HCT116 (cell line): ENCODE results near the gene TMEM40. TPM values are rescaled to one million over a fixed set of nuclear protein-coding genes. Genes with fewer than 3 reads are reported as not detected.

Source experiments
- ATAC-seq: fragments of 200-7000 bp; cut with Tn5 transposase; 2 replicates; pipeline ENCODE4 v1.9.1; 2020; ENCODE audit warnings: mild to moderate bottlenecking, moderate library complexity
- BruUV-seq: library from RNA; stranded (reverse); fragments of 400-500 nt; replicated peaks from 2 replicates; lab custom pipeline; 2021; lab: Mats Ljungman, UMichigan
- CTCF ChIA-PET: fragments of 300-600 bp; sonication (Branson Sonifier 250); formaldehyde crosslinking; loops from one replicate; lab custom pipeline; 2021; ENCODE audit warnings: antibody characterized with exemption; lab: Charles Lee
- POLR2A ChIA-PET: fragments of 300-600, 350-600 bp; sonication (Branson Sonifier 250); formaldehyde crosslinking; loops from one replicate; lab custom pipeline; 2021; ENCODE audit warnings: antibody characterized with exemption; lab: Charles Lee
- RAD21 ChIA-PET, 2 experiments: fragments of 300-600 bp; sonication (Branson Sonifier 250); formaldehyde crosslinking; loops; one replicate each; lab custom pipeline; 2023; ENCODE audit warnings: low total read pairs in 2 of 2; ENCODE audit not compliant: uncharacterized antibody in 2 of 2, unreplicated experiment in 2 of 2, low non-redundant PET in 1 of 2; lab: Charles Lee
- DNase-seq: peaks from one replicate; pipeline ENCODE4 v3.0.0-alpha.2; 2010; ENCODE audit warnings: low read depth, low spot score
- H2AFZ ChIP-seq: fragments of 200-600 bp; shearing (Covaris generic), sonication (generic); 2 replicates; pipeline ENCODE4 v1.6.1; 2017; ENCODE audit warnings: low read depth, mixed run types, mixed read lengths, antibody characterized with exemption, low read length; ENCODE audit not compliant: poor library complexity, severe bottlenecking
- H3K27ac ChIP-seq: 2 replicates; pipeline ENCODE4 v1.5.1; 2012; ENCODE audit warnings: low read depth, low read length
- H3K27me3 ChIP-seq: fragments of 200-600 bp; sonication (generic); 2 replicates; pipeline ENCODE4 v1.6.1; 2016; ENCODE audit warnings: mixed run types, low read length, mixed read lengths; ENCODE audit not compliant: insufficient read depth
- H3K36me3 ChIP-seq, 2 experiments: fragments of 200-500 bp in 1 of 2; fragments of 200-600 bp in 1 of 2; sonication (Bioruptor generic) in 1 of 2; sonication (generic) in 1 of 2; 2 replicates each; pipeline versions ENCODE4 v1.5.1 to v1.6.1; 2014 to 2016; ENCODE audit warnings: low read length in 2 of 2, inconsistent platforms in 1 of 2, mixed read lengths in 1 of 2, mixed run types in 1 of 2; ENCODE audit not compliant: insufficient read depth in 2 of 2, control insufficient read depth in 1 of 2
- H3K4me1 ChIP-seq, 2 experiments: fragments of 200-600 bp in 1 of 2; sonication (generic) in 1 of 2; 2 replicates each; pipeline versions ENCODE4 v1.5.1 to v1.6.1; 2012 to 2017; ENCODE audit warnings: low read length in 2 of 2, inconsistent platforms in 1 of 2, mild to moderate bottlenecking in 1 of 2, mixed read lengths in 1 of 2, mixed run types in 1 of 2, moderate library complexity in 1 of 2; ENCODE audit not compliant: insufficient read depth in 2 of 2, control insufficient read depth in 1 of 2
- H3K4me2 ChIP-seq: fragments of 200-600 bp; sonication (generic); 2 replicates; pipeline ENCODE4 v1.6.1; 2017; ENCODE audit warnings: mixed run types, low read length, mixed read lengths
- H3K4me3 ChIP-seq, 2 experiments: fragments of 200-600 bp in 1 of 2; sonication (generic) in 1 of 2; replicated peaks in 1 of 2; 2 replicates each; pipeline ENCODE4 v1.5.1; 2011 to 2016; ENCODE audit warnings: low read length in 2 of 2, control low read depth in 1 of 2, low read depth in 1 of 2, mild to moderate bottlenecking in 1 of 2, mixed read lengths in 1 of 2, mixed run types in 1 of 2
- H3K79me2 ChIP-seq: fragments of 200-600 bp; sonication (generic); 2 replicates; pipeline ENCODE4 v1.6.1; 2017; ENCODE audit warnings: mild to moderate bottlenecking, mixed run types, low read length, moderate library complexity, mixed read lengths; ENCODE audit not compliant: insufficient read depth
- H3K9ac ChIP-seq: fragments of 200-600 bp; sonication (generic); 2 replicates; pipeline ENCODE4 v1.6.1; 2016; ENCODE audit warnings: low read length, mixed read lengths
- H3K9me2 ChIP-seq: fragments of 200-600 bp; sonication (generic), shearing (Covaris generic); 2 replicates; pipeline ENCODE4 v1.6.1; 2017; ENCODE audit warnings: mixed run types, mild to moderate bottlenecking, moderate library complexity; ENCODE audit not compliant: insufficient read depth
- H3K9me3 ChIP-seq, 2 experiments: fragments of 200-500 bp in 1 of 2; fragments of 200-600 bp in 1 of 2; sonication (Bioruptor generic) in 1 of 2; sonication (generic) in 1 of 2; 2 replicates each; pipeline ENCODE4 v1.6.1; 2014 to 2017; ENCODE audit warnings: low read length in 2 of 2, mixed read lengths in 2 of 2, inconsistent platforms in 1 of 2, low read depth in 1 of 2, mild to moderate bottlenecking in 1 of 2, mixed run types in 1 of 2, moderate library complexity in 1 of 2; ENCODE audit not compliant: control insufficient read depth in 1 of 2, insufficient read depth in 1 of 2
- H4K20me1 ChIP-seq: fragments of 200-600 bp; sonication (generic), shearing (Covaris generic); 2 replicates; pipeline ENCODE4 v1.6.1; 2017; ENCODE audit warnings: mixed run types, mild to moderate bottlenecking, moderate library complexity; ENCODE audit not compliant: insufficient read depth
- CBX3 ChIP-seq: IDR thresholded peaks from 2 replicates; pipeline ENCODE4 v1.6.1; 2012; ENCODE audit warnings: low read depth
- CEBPB ChIP-seq: IDR thresholded peaks from 2 replicates; pipeline ENCODE4 v1.6.1; 2012; ENCODE audit warnings: low read depth
- CTCF ChIP-seq, 3 experiments: fragments of 200-600 bp in 1 of 3; sonication (generic) in 1 of 3; IDR thresholded peaks in 2 of 3; conservative IDR thresholded peaks in 1 of 3; 2 replicates each; pipeline ENCODE4 v1.5.1; 2012 to 2017; ENCODE audit warnings: low read depth in 2 of 3, low read length in 2 of 3, antibody characterized with exemption in 1 of 3, borderline replicate concordance in 1 of 3, control low read depth in 1 of 3, mild to moderate bottlenecking in 1 of 3, mixed read lengths in 1 of 3, mixed run types in 1 of 3, moderate library complexity in 1 of 3; ENCODE audit not compliant: insufficient read depth in 1 of 3
- EGR1 ChIP-seq: IDR thresholded peaks from 2 replicates; pipeline ENCODE4 v1.6.1; 2012; ENCODE audit warnings: low read depth
- EZH2 ChIP-seq: fragments of 200-600 bp; sonication (generic); IDR thresholded peaks from 2 replicates; pipeline ENCODE4 v1.6.1; 2017; ENCODE audit warnings: antibody characterized with exemption, mixed run types
- EZH2phosphoT487 ChIP-seq: fragments of 200-600 bp; IDR thresholded peaks from 2 replicates; pipeline ENCODE4 v1.6.1; 2018; ENCODE audit warnings: antibody characterized with exemption, borderline replicate concordance
- JUND ChIP-seq: IDR thresholded peaks from 2 replicates; pipeline ENCODE4 v1.6.1; 2012
- POLR2A ChIP-seq: IDR thresholded peaks from 2 replicates; pipeline ENCODE4 v1.7.0; 2011; ENCODE audit warnings: borderline replicate concordance; ENCODE audit not compliant: insufficient read depth, insufficient read length; ENCODE audit errors: extremely low read depth
- REST ChIP-seq: IDR thresholded peaks from 2 replicates; pipeline ENCODE4 v1.6.1; 2012; ENCODE audit warnings: low read depth
- SP1 ChIP-seq: IDR thresholded peaks from 2 replicates; pipeline ENCODE4 v1.6.1; 2012; ENCODE audit warnings: low read depth
- SRF ChIP-seq: IDR thresholded peaks from 2 replicates; pipeline ENCODE4 v1.6.1; 2012; ENCODE audit warnings: low read depth
- TCF7L2 ChIP-seq: IDR thresholded peaks from 2 replicates; pipeline ENCODE4 v1.7.0; 2011; ENCODE audit warnings: borderline replicate concordance, inconsistent platforms; ENCODE audit not compliant: insufficient read depth, insufficient read length; ENCODE audit errors: extremely low read depth
- YY1 ChIP-seq: IDR thresholded peaks from 2 replicates; pipeline ENCODE4 v1.6.1; 2011; ENCODE audit warnings: low read length, low read depth, moderate library complexity, mild to moderate bottlenecking; ENCODE audit not compliant: insufficient replicate concordance; ENCODE audit errors: extremely low read depth
- ZFX ChIP-seq: fragments of 450-650 bp; IDR thresholded peaks from 2 replicates; pipeline ENCODE4 v1.6.1; 2017
- intact Hi-C: fragments of 100-400 bp; cut with micrococcal nuclease; formaldehyde crosslinking; loops from 2 replicates; pipeline ENCODE4 v1.10.0; 2022
- total RNA-seq: library from RNA; stranded (reverse); gene quantifications from one replicate; pipeline ENCODE4 v1.2.1, GENCODE V29; 2021; ENCODE audit not compliant: unreplicated experiment

TMEM40 gene
- total RNA-seq, 1 experiment from 2014 or later = 12.3 TPM

- DNase-seq (no peak), ATAC-seq (no peak)
- no peaks in the 10 kb centered on the region for H4K20me1 ChIP-seq
- no peak overlapping the region for H3K27ac ChIP-seq
- CTCF ChIA-PET = interaction anchor here (1.3 kb wide), 1 partner anchor 19 kb away, joined by 4 read pairs; no protein-coding TSS in a partner anchor
- no peak overlapping the region for H3K4me2 ChIP-seq
- no peaks in the 10 kb centered on the region for H3K9me2 ChIP-seq
- no peaks in the 10 kb centered on the region for H3K4me1 ChIP-seq
- no peak overlapping the region for H3K9ac ChIP-seq
- RAD21 ChIA-PET = no interaction called here
- no peaks in the 10 kb centered on the region for H3K27me3 ChIP-seq
- peak; percentile 75 for TF ChIP-seq TCF7L2
- TF ChIP-seq EZH2 = no peak
- POLR2A ChIA-PET = no interaction called here
- no peaks in the 10 kb centered on the region for H3K36me3 ChIP-seq
- no peak overlapping the region for H2AFZ ChIP-seq
- intact Hi-C loops = no loop called here
- no peaks in the 10 kb centered on the region for H3K9me3 ChIP-seq
- no peak overlapping the region for H3K4me3 ChIP-seq
- H3K79me2 ChIP-seq = no peaks in the 10 kb centered on the region
- BruUV-seq = no TSS peak
Measured at GRCh38 chr3:12687948-12688347, 71.1 kb downstream of the TMEM40 start.

- intact Hi-C loops = no loop called here
- H3K9me2 ChIP-seq = no peaks in the 10 kb centered on the region
- ChIA-PET CTCF (no interaction called here), POLR2A (no interaction called here), RAD21 (no interaction called here)
- H3K79me2 ChIP-seq = no peaks in the 10 kb centered on the region
- DNase-seq (no peak), ATAC-seq (no peak)
- no peak overlapping the region for H3K4me2 ChIP-seq
- H3K4me1 ChIP-seq = peaks cover 0 to 4% of the 10 kb centered on the region in 2 experiments; a peak in 1 of 4 replicates
- H3K36me3 ChIP-seq = no peaks in the 10 kb centered on the region
- H4K20me1 ChIP-seq = no peaks in the 10 kb centered on the region
- H2AFZ ChIP-seq = no peak overlapping the region
- H3K27me3 ChIP-seq = no peaks in the 10 kb centered on the region
- H3K4me3 ChIP-seq = no peak overlapping the region
- no TSS peak for BruUV-seq
- no peak overlapping the region for H3K9ac ChIP-seq
- no peak overlapping the region for H3K27ac ChIP-seq
- no peaks in the 10 kb centered on the region for H3K9me3 ChIP-seq
- TF ChIP-seq CTCF (IDR thresholded peaks at IDR 0.05 in 2 of 3, conservative IDR thresholded peaks at IDR 0.05 in 1 of 3; ENCODE audit: borderline replicate concordance in 1 of 3, insufficient read depth in 1 of 3, low read depth in 2 of 3, low read length in 2 of 3) (no peak), REST (no peak), EGR1 (no peak), CEBPB (no peak), YY1 (no peak), EZH2phosphoT487 (no peak), CBX3 (no peak), SP1 (no peak), JUND (no peak), POLR2A (no peak), SRF (no peak), ZFX (no peak)
Measured at GRCh38 chr3:12686096-12686495, 73.0 kb downstream of the TMEM40 start.
